ENCODE measurements around the gene LMX1B. TPM values are rescaled to one million over a fixed set of nuclear protein-coding genes. Genes with fewer than 3 reads are reported as not detected.

Gene LMX1B
- total RNA-seq, 2 donors from 2014 or later, result 0.13 TPM; not detected in 1

GRCh38 chr9:126619361-126620135 lies 5.8 kb downstream of the LMX1B start:
- intact Hi-C loops (cut with DNase I), result no loop called here
- H3K27ac ChIP-seq, result no peak overlapping the region
- peaks cover 98% of the 10 kb centered on the region for H3K27me3 ChIP-seq
- H3K4me1 ChIP-seq, result no peaks in the 10 kb centered on the region
- no peaks in the 10 kb centered on the region for H3K9me3 ChIP-seq
- no peaks in the 10 kb centered on the region for H3K36me3 ChIP-seq
- TF ChIP-seq CTCF (IDR thresholded peaks at IDR 0.05), result no peak
- no peak overlapping the region for H3K9ac ChIP-seq (ENCODE audit: low read depth in 2 of 2, low read length in 2 of 2)
- H3K4me3 ChIP-seq, result no peak overlapping the region
- DNase-seq, result no peak

- Histone ChIP-seq H3K9me3 (no peaks in the 10 kb centered on the region), H3K4me3 (no peak overlapping the region), H3K27me3 (peaks cover 98% of the 10 kb centered on the region), H3K9ac (ENCODE audit: low read depth in 2 of 2, low read length in 2 of 2) (no peak overlapping the region), H3K4me1 (no peaks in the 10 kb centered on the region), H3K36me3 (no peaks in the 10 kb centered on the region), H3K27ac (no peak overlapping the region)
- no peak for DNase-seq
- no peak for TF ChIP-seq CTCF (IDR thresholded peaks at IDR 0.05)
- intact Hi-C loops (cut with DNase I), result no loop called here
These were observed 6.8 kb downstream of the LMX1B start for GRCh38 chr9:126620478-126620877.

- peaks cover 98% of the 10 kb centered on the region for H3K27me3 ChIP-seq
- H3K4me1 ChIP-seq, result no peaks in the 10 kb centered on the region
- H3K27ac ChIP-seq, result no peak overlapping the region
- no peak for DNase-seq
- no peak for TF ChIP-seq CTCF (IDR thresholded peaks at IDR 0.05)
- no peaks in the 10 kb centered on the region for H3K36me3 ChIP-seq
- H3K9ac ChIP-seq (ENCODE audit: low read depth in 2 of 2, low read length in 2 of 2), result no peak overlapping the region
- no peak overlapping the region for H3K4me3 ChIP-seq
- H3K9me3 ChIP-seq, result no peaks in the 10 kb centered on the region
- intact Hi-C loops (cut with DNase I), result no loop called here
These were observed 7.6 kb downstream of the LMX1B start for GRCh38 chr9:126621061-126621918.

- H3K9me3 ChIP-seq, result no peaks in the 10 kb centered on the region
- no peak overlapping the region for H3K9ac ChIP-seq (ENCODE audit: low read depth in 2 of 2, low read length in 2 of 2)
- H3K27ac ChIP-seq, result no peak overlapping the region
- no peak for TF ChIP-seq CTCF (IDR thresholded peaks at IDR 0.05)
- no peaks in the 10 kb centered on the region for H3K4me1 ChIP-seq
- DNase-seq, result no peak
- peaks cover 98% of the 10 kb centered on the region for H3K27me3 ChIP-seq
- no peaks in the 10 kb centered on the region for H3K36me3 ChIP-seq
- intact Hi-C loops (cut with DNase I), result no loop called here
- H3K4me3 ChIP-seq, result no peak overlapping the region
These were observed 8.4 kb downstream of the LMX1B start for GRCh38 chr9:126621919-126622735.

- no peak overlapping the region for H3K9ac ChIP-seq (ENCODE audit: low read depth in 2 of 2, low read length in 2 of 2)
- no peaks in the 10 kb centered on the region for H3K36me3 ChIP-seq
- H3K9me3 ChIP-seq, result no peaks in the 10 kb centered on the region
- intact Hi-C loops (cut with DNase I), result no loop called here
- H3K27me3 ChIP-seq, result peaks cover 98% of the 10 kb centered on the region
- DNase-seq, result no peak
- no peak overlapping the region for H3K4me3 ChIP-seq
- no peaks in the 10 kb centered on the region for H3K4me1 ChIP-seq
- TF ChIP-seq CTCF (IDR thresholded peaks at IDR 0.05), result no peak
- no peak overlapping the region for H3K27ac ChIP-seq
These were observed 9.6 kb downstream of the LMX1B start for GRCh38 chr9:126623314-126623666.
